22Rv1 (cell line): Measurements from ENCODE around the gene NT5E.

Experiments
- ZFX ChIP-seq: fragments of 450-650 bp; IDR thresholded peaks from 2 replicates; pipeline ENCODE4 v1.6.1; 2017; ENCODE audit warnings: antibody characterized with exemption, borderline replicate concordance
- TF ChIP-seq, protein P1 (sequence below): fragments of 450-650 bp; IDR thresholded peaks from 2 replicates; pipeline ENCODE4 v1.5.1; 2017; ENCODE audit warnings: mild to moderate bottlenecking

DNA sequence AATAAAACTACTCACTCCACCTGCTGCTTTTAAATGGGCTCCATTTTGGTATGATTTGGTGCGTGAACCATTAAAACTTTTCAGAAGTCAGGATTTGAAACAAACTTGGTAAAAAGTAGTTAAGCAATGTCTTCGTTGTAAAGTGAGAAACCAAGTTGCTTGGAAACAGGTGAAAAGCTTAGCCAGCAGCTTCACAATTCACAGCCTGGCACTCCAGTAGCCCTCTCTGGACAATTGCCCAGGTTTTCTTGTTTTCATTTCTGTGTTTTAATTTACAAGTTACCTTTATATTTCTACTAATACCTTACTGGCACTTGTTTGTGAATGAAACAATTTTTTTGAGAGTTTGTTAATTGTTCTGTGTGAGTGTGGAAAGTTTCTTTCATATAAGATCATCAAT, 12.8 kb downstream of the NT5E start:
- TF ChIP-seq, protein P1, sequence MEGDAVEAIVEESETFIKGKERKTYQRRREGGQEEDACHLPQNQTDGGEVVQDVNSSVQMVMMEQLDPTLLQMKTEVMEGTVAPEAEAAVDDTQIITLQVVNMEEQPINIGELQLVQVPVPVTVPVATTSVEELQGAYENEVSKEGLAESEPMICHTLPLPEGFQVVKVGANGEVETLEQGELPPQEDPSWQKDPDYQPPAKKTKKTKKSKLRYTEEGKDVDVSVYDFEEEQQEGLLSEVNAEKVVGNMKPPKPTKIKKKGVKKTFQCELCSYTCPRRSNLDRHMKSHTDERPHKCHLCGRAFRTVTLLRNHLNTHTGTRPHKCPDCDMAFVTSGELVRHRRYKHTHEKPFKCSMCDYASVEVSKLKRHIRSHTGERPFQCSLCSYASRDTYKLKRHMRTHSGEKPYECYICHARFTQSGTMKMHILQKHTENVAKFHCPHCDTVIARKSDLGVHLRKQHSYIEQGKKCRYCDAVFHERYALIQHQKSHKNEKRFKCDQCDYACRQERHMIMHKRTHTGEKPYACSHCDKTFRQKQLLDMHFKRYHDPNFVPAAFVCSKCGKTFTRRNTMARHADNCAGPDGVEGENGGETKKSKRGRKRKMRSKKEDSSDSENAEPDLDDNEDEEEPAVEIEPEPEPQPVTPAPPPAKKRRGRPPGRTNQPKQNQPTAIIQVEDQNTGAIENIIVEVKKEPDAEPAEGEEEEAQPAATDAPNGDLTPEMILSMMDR = no peak
- no peak for TF ChIP-seq ZFX
